ENCODE measurements around the gene BRD9. TPM values are rescaled to one million over a fixed set of nuclear protein-coding genes. Genes with fewer than 3 reads are reported as not detected.

Gene BRD9
- total RNA-seq, 2 experiments from 2014 or later = 52.3 to 54.0 TPM

GRCh38 chr5:820245-820644 lies 72.4 kb downstream of the BRD9 start:
- Mint-ChIP-seq H3K27ac (no peak overlapping the region), H3K4me3 (no peak overlapping the region), H3K4me1 (no peaks in the 10 kb centered on the region), H3K27me3 (no peaks in the 10 kb centered on the region), H3K36me3 (ENCODE audit: low read depth) (peaks cover 2% of the 10 kb centered on the region), H3K9me3 (no peaks in the 10 kb centered on the region)
- POLR2A ChIA-PET = no interaction called here
- no peak for DNase-seq
- CTCF ChIA-PET = no interaction called here

DNA sequence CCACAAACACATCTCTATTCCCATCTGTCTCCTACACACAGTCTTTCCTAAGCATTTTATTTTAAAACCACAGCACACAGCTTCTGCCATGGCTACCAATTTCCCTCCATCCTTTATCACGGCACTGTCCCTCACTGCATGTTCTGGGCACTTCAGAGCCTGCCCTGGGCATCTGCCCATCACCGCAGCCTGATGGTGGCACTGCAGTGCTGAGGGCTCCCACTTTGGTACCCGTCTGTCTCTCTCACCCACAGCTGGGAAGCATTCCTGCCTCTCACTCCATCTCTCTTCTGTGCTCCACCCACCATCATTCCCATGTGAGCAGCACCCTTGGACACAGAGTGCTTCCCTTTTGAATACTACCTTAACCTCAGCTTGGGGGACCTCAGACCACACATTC lies 73.5 kb downstream of the BRD9 start:
- no peak for DNase-seq
- Mint-ChIP-seq H3K36me3 (ENCODE audit: low read depth) (peaks cover 2% of the 10 kb centered on the region), H3K27me3 (no peaks in the 10 kb centered on the region), H3K4me1 (no peaks in the 10 kb centered on the region), H3K27ac (no peak overlapping the region), H3K9me3 (no peaks in the 10 kb centered on the region), H3K4me3 (no peak overlapping the region)
- ChIA-PET CTCF (no interaction called here), POLR2A (no interaction called here)

GRCh38 chr5:816176-816575 lies 76.4 kb downstream of the BRD9 start:
- no peaks in the 10 kb centered on the region for H3K4me1 Mint-ChIP-seq
- ChIA-PET POLR2A (no interaction called here), CTCF (no interaction called here)
- no peak for DNase-seq
- no peaks in the 10 kb centered on the region for H3K27me3 Mint-ChIP-seq
- H3K9me3 Mint-ChIP-seq = no peaks in the 10 kb centered on the region
- H3K36me3 Mint-ChIP-seq (ENCODE audit: low read depth) = peaks cover 2% of the 10 kb centered on the region
- no peak overlapping the region for H3K27ac Mint-ChIP-seq
- H3K4me3 Mint-ChIP-seq = no peak overlapping the region

DNA sequence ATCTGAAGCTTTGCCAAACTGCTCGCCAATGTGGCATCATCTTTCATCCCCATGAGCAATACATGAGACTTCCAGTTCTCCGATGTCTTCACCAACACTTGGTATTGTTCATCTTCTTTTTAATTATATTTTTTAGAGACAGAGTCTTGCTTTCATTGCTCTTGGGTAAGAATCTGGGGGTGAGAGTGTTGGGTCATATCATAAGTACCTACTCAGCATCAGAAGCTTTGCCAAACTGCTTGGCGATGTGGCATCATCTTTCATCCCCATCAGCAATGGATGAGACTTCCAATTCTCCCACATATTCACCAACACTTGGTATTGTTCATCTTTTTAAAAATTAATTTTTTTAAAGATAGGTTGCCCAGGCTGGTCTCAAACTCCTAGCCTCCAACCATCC lies 77.2 kb downstream of the BRD9 start:
- Mint-ChIP-seq H3K4me1 (no peaks in the 10 kb centered on the region), H3K4me3 (no peak overlapping the region), H3K27me3 (no peaks in the 10 kb centered on the region), H3K27ac (no peak overlapping the region), H3K36me3 (ENCODE audit: low read depth) (peaks cover 2% of the 10 kb centered on the region), H3K9me3 (no peaks in the 10 kb centered on the region)
- ChIA-PET POLR2A (no interaction called here), CTCF (no interaction called here)
- DNase-seq = no peak

Other genes starting within 250 kb of the BRD9 start
- gene TPPP, start 199.4 kb downstream of the BRD9 start, total RNA-seq = under 1 TPM; 0.10 to 0.15 TPM
- not detected for gene ZDHHC11B, start 108.1 kb downstream of the BRD9 start, total RNA-seq
- 1 to 10 TPM; 5.8 to 6.6 TPM for gene ZDHHC11, start 41.8 kb downstream of the BRD9 start, total RNA-seq
- gene TRIP13, start 83 bp upstream of the BRD9 start, total RNA-seq = 10 to 100 TPM; 26.6 to 28.8 TPM
- gene NKD2, start 116.0 kb upstream of the BRD9 start, total RNA-seq = 1 to 10 TPM; 3.6 to 3.7 TPM
- gene SLC12A7, start 219.3 kb upstream of the BRD9 start, total RNA-seq = 10 to 100 TPM; 32.6 to 34.2 TPM

Measured in activated CD4-positive, alpha-beta memory T cell treated with anti-CD3 and anti-CD28 coated beads, Interleukin-2, amount 10 ng/mL, durations not matched to agents 7 days and 5 days (primary cell).